T-helper 2 cell treated with Interferon-gamma antibody and Interleukin-4, amounts not matched to agents 5 μg/mL and 100 μg/mL, for 36 hours (primary cell): ENCODE measurements around the gene PCMTD2.

Experiments used
- DNase-seq: peaks from one replicate; pipeline ENCODE4 v3.0.0; 2021; ENCODE audit warnings: low spot score
- H3K27ac Mint-ChIP-seq: one replicate; pipeline ENCODE4 v1.8.0; 2021; ENCODE audit warnings: mild to moderate bottlenecking, mixed read lengths
- H3K27me3 Mint-ChIP-seq: one replicate; pipeline ENCODE4 v1.8.0; 2021; ENCODE audit warnings: low read depth, mixed read lengths
- H3K36me3 Mint-ChIP-seq: one replicate; pipeline ENCODE4 v1.8.0; 2021; ENCODE audit warnings: low read depth, mixed read lengths
- H3K4me1 Mint-ChIP-seq: one replicate; pipeline ENCODE4 v1.8.0; 2021; ENCODE audit warnings: low read depth, mixed read lengths
- H3K4me3 Mint-ChIP-seq: one replicate; pipeline ENCODE4 v1.8.0; 2022; ENCODE audit warnings: mild to moderate bottlenecking, moderate library complexity, mixed read lengths
- H3K9me3 Mint-ChIP-seq: one replicate; pipeline ENCODE4 v1.8.0; 2021; ENCODE audit warnings: mixed read lengths

PCMTD2 gene

DNA sequence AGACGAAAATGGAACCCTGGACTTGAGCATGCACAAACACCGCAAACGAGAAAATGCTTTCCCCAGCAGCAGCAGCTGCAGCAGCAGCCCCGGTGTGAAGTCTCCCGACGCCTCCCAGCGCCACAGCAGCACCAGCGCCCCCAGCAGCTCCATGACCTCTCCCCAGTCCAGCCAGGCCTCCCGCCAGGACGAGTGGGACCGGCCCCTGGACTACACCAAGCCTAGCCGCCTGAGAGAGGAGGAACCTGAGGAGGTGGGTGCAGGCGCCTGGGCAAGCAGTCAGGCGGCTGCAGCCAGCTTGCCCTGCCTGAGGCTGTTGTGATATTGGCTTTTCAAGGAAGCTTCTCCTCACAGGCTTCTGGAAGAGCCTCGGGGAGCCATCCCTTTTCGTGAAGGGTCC is 35.8 kb upstream of the PCMTD2 start:
- Mint-ChIP-seq H3K4me1 (peaks cover 4% of the 10 kb centered on the region), H3K27me3 (no peaks in the 10 kb centered on the region), H3K27ac (no peak overlapping the region), H3K36me3 (no peaks in the 10 kb centered on the region), H3K4me3 (no peak overlapping the region), H3K9me3 (no peaks in the 10 kb centered on the region)
- DNase-seq, result no peak

DNA sequence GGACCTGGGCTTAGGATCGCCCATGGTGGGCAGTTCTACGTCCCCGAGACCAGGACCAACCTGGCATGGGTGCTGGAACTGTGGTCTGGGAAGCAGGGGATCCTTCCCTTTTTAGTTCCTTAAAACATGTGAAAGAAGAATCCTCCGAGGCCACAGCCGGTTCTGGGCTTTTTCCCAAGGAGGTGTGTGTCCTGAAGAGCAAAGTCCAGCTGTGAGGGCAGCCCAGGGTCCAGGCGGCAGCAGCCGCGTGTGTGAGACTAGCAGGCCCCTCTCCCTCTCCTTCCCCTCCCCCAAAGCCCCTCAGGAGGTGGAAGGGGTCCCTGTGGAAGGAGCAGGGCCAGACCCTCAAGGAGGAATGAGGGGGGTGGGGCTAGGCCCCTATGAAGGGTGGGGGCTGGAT is 35.1 kb upstream of the PCMTD2 start:
- H3K27me3 Mint-ChIP-seq, result no peaks in the 10 kb centered on the region
- no peak overlapping the region for H3K27ac Mint-ChIP-seq
- no peak overlapping the region for H3K4me3 Mint-ChIP-seq
- no peaks in the 10 kb centered on the region for H3K36me3 Mint-ChIP-seq
- no peaks in the 10 kb centered on the region for H3K9me3 Mint-ChIP-seq
- no peaks in the 10 kb centered on the region for H3K4me1 Mint-ChIP-seq
- no peak for DNase-seq

DNA sequence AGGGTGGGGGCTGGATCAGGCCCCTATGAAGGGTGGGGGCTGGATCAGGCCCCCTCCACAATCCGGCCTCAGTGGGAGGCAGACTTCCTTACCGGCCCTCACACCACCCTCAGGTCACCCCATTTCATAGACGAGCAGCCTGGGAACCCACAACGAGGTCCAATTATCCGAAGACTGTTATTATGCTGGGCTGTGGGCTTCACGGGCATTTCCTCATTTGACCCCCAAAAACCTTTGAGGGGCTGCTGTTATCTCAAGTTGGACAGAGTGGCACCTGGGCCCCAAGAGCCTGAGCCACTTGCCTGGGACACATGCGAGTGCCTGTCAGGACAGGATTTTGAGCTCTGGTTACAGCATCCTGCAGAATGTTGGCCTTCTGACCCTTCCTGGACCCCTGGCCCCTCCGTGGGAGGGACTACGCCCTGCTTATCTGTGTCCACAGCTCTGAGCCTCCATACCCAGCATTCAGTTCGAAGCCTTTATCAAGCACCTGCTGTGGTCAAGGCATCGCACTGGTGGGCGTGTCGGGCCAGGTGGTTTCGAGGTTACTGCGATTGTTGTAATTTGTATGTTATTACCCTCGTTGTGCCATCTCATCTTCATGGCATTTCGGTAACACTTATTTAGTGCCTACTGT is 34.5 kb upstream of the PCMTD2 start:
- Mint-ChIP-seq H3K4me1 (no peaks in the 10 kb centered on the region), H3K27ac (no peak overlapping the region), H3K36me3 (no peaks in the 10 kb centered on the region), H3K4me3 (no peak overlapping the region), H3K9me3 (no peaks in the 10 kb centered on the region), H3K27me3 (no peaks in the 10 kb centered on the region)
- DNase-seq, result no peak

DNA sequence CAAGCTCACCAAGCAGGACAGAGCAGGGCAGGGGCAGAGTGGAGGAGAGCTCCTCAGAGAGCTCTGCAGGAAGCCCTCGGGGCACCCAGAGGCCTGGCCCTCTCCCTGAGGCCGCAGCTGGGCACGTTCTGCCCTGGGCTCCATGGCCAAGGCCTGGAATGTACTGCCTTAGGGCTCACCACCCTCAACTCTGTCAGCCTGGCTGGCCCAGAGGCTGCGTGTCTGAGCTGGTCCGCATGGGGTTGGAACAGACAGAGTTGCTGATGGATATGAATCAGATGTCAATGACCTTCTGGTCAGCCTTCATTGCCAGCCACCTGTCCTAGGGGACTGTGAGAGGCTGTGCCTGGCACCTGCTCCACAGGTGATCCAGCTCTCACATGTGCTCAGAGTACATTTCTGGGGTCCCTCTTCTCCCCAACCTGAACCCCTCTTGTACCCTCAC is 33.2 kb upstream of the PCMTD2 start:
- Mint-ChIP-seq H3K4me1 (no peaks in the 10 kb centered on the region), H3K27me3 (no peaks in the 10 kb centered on the region), H3K4me3 (no peak overlapping the region), H3K9me3 (no peaks in the 10 kb centered on the region), H3K36me3 (no peaks in the 10 kb centered on the region), H3K27ac (no peak overlapping the region)
- no peak for DNase-seq

DNA sequence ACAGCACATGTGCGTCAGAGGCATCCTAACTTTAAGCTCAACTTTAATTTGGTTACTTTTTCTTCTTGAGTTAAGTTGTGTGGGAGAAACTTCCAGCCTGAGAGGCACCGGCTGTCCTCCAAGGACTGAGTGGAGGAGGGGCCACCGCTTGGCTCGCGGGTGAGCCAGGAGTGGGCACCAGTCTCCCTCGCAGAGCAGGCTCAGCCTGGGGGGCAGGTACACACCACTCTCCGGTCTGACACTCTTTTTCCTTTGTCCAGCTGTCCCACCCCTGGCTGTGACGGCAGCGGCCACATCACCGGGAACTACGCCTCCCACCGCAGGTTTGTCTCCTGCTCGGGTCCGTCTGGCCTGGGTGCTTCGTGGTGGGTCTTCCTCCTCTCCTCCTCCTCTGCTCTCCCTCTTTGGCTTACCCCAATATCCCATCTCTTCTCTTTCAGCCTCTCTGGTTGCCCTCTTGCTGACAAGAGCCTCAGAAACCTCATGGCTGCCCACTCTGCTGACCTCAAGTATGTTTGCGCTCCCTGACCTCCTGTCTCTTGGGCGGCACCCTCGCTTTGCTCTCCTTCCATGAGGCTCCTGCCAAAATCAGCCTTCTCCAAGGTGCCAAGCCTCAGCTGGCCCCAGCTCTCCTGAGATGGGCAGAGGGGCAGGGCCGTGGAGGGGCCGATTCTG is 32.6 kb upstream of the PCMTD2 start:
- no peaks in the 10 kb centered on the region for H3K27me3 Mint-ChIP-seq

GRCh38 chr20:64223526-64224067 is 32.0 kb upstream of the PCMTD2 start:
- Mint-ChIP-seq H3K27ac (no peak overlapping the region), H3K27me3 (no peaks in the 10 kb centered on the region), H3K9me3 (no peaks in the 10 kb centered on the region), H3K36me3 (no peaks in the 10 kb centered on the region), H3K4me3 (no peak overlapping the region), H3K4me1 (no peaks in the 10 kb centered on the region)
- no peak for DNase-seq

More for the DNA sequence above, 32.6 kb upstream of the PCMTD2 start:
- H3K27ac Mint-ChIP-seq, result no peak overlapping the region
- H3K4me1 Mint-ChIP-seq, result no peaks in the 10 kb centered on the region
- H3K36me3 Mint-ChIP-seq, result no peaks in the 10 kb centered on the region
- H3K9me3 Mint-ChIP-seq, result no peaks in the 10 kb centered on the region
- DNase-seq, result no peak
- H3K4me3 Mint-ChIP-seq, result no peak overlapping the region

- H3K27ac Mint-ChIP-seq, result no peak overlapping the region
Measured at GRCh38 chr20:64224351-64225170, 31.0 kb upstream of the PCMTD2 start.

GRCh38 chr20:64225171-64225595 is 30.4 kb upstream of the PCMTD2 start:
- Mint-ChIP-seq H3K27ac (no peak overlapping the region), H3K4me3 (no peak overlapping the region), H3K27me3 (no peaks in the 10 kb centered on the region), H3K9me3 (no peaks in the 10 kb centered on the region), H3K4me1 (no peaks in the 10 kb centered on the region), H3K36me3 (no peaks in the 10 kb centered on the region)
- DNase-seq, result no peak

More at GRCh38 chr20:64224351-64225170, 31.0 kb upstream of the PCMTD2 start:
- Mint-ChIP-seq H3K27me3 (no peaks in the 10 kb centered on the region), H3K4me3 (no peak overlapping the region), H3K9me3 (no peaks in the 10 kb centered on the region), H3K36me3 (no peaks in the 10 kb centered on the region), H3K4me1 (no peaks in the 10 kb centered on the region)
- DNase-seq, result no peak

DNA sequence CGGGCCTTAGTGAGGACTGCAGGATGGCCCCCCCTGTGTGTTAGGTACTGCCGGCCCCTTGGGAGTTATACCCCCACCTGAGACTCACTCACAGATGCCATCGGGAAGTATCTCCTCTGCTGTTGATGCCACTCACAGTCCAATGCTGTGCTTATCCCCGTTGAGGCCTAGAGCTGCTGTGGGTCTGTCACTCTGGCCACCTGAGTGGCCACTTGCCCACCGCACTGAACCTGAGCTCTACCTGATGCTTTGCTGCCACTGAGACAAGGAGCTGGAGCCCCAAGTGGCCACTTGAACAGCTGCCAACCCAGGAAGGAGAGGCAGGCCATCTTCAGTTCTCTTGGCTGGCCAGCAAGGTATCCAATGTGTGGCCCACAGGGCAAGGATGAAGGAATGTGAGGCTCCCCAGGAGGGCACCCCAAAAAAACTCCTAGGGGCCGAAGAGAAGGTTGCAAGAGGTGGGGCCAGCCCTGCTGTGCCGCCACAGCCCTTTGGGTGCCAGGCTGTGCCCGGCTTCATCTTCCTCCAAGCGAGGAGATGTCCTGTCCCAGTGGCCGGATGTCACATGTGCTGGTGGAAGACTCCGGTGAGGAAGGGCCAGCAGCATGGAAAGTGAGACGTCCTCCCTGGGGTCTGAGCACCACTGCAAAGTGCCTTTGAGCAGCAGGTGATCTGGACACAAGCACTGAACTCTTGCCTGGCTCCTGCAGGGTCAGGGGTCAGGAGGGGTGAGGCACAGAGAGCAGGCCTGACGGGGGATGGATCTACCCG is 29.5 kb upstream of the PCMTD2 start:
- no peaks in the 10 kb centered on the region for H3K36me3 Mint-ChIP-seq
- no peaks in the 10 kb centered on the region for H3K27me3 Mint-ChIP-seq
- H3K27ac Mint-ChIP-seq, result no peak overlapping the region
- DNase-seq, result no peak
- no peak overlapping the region for H3K4me3 Mint-ChIP-seq
- no peaks in the 10 kb centered on the region for H3K4me1 Mint-ChIP-seq
- no peaks in the 10 kb centered on the region for H3K9me3 Mint-ChIP-seq

GRCh38 chr20:64226686-64227580 is 28.6 kb upstream of the PCMTD2 start:
- no peaks in the 10 kb centered on the region for H3K36me3 Mint-ChIP-seq
- no peak for DNase-seq
- no peaks in the 10 kb centered on the region for H3K9me3 Mint-ChIP-seq
- H3K4me1 Mint-ChIP-seq, result no peaks in the 10 kb centered on the region
- H3K27me3 Mint-ChIP-seq, result no peaks in the 10 kb centered on the region
- H3K27ac Mint-ChIP-seq, result no peak overlapping the region
- no peak overlapping the region for H3K4me3 Mint-ChIP-seq

GRCh38 chr20:64228086-64228653 is 27.4 kb upstream of the PCMTD2 start:
- H3K36me3 Mint-ChIP-seq, result no peaks in the 10 kb centered on the region
- H3K4me3 Mint-ChIP-seq, result no peak overlapping the region
- H3K4me1 Mint-ChIP-seq, result no peaks in the 10 kb centered on the region
- no peaks in the 10 kb centered on the region for H3K27me3 Mint-ChIP-seq
- no peaks in the 10 kb centered on the region for H3K9me3 Mint-ChIP-seq
- DNase-seq, result no peak
- no peak overlapping the region for H3K27ac Mint-ChIP-seq

- Mint-ChIP-seq H3K4me1 (no peaks in the 10 kb centered on the region), H3K27ac (no peak overlapping the region), H3K9me3 (no peaks in the 10 kb centered on the region), H3K36me3 (no peaks in the 10 kb centered on the region), H3K27me3 (no peaks in the 10 kb centered on the region), H3K4me3 (no peak overlapping the region)
- no peak for DNase-seq
Measured at GRCh38 chr20:64228751-64229506, 26.6 kb upstream of the PCMTD2 start.
